GM12878 (cell line): ENCODE measurements around the gene UQCC2. TPM values are rescaled to one million over a fixed set of nuclear protein-coding genes. Genes with fewer than 3 reads are reported as not detected.

Experiments
- CUX1 ChIP-seq: IDR thresholded peaks from 2 replicates; pipeline ENCODE4 v1.6.1; 2012; ENCODE audit warnings: improper control_type of control experiment, low read depth, low read length; ENCODE audit not compliant: insufficient replicate concordance
- E2F8 ChIP-seq: fragments of 450-650 bp; IDR thresholded peaks from 2 replicates; pipeline ENCODE4 v1.6.1; 2018; ENCODE audit warnings: mild to moderate bottlenecking, low read depth, moderate library complexity; ENCODE audit not compliant: partially characterized antibody
- FOS ChIP-seq: IDR thresholded peaks from 3 replicates; pipeline ENCODE4 v1.6.1; 2011; ENCODE audit warnings: borderline replicate concordance; ENCODE audit not compliant: insufficient read length; ENCODE audit errors: extremely low read depth
- HSF1 ChIP-seq: fragments of 150-350 bp; IDR thresholded peaks from 2 replicates; pipeline ENCODE4 v1.6.1; 2014; ENCODE audit warnings: mild to moderate bottlenecking, low read depth, low read length
- NFYB ChIP-seq: IDR thresholded peaks from 2 replicates; pipeline ENCODE4 v1.6.1; 2011; ENCODE audit warnings: low read depth, mild to moderate bottlenecking, low read length, improper control_type of control experiment, moderate library complexity; ENCODE audit not compliant: insufficient read depth
- NRF1 ChIP-seq: conservative IDR thresholded peaks from 2 replicates; pipeline ENCODE4 v1.6.1; 2011; ENCODE audit warnings: mild to moderate bottlenecking, low read depth, low read length, improper control_type of control experiment
- PAX8 ChIP-seq: fragments of 450-650 bp; IDR thresholded peaks from 2 replicates; pipeline ENCODE4 v1.6.1; 2017; ENCODE audit warnings: mild to moderate bottlenecking, moderate library complexity
- POU2F2 ChIP-seq: IDR thresholded peaks from 3 replicates; pipeline ENCODE4 v1.6.1; 2011; ENCODE audit warnings: low read depth, mild to moderate bottlenecking, low read length, borderline replicate concordance
- STAT3 ChIP-seq: IDR thresholded peaks from 2 replicates; pipeline ENCODE4 v1.6.1; 2011; ENCODE audit warnings: low read depth, low read length, improper control_type of control experiment
- SUZ12 ChIP-seq: fragments of 200-600 bp; sonication (generic); IDR thresholded peaks from one replicate; pipeline ENCODE4 v1.6.1; 2018; ENCODE audit warnings: antibody characterized with exemption, mild to moderate bottlenecking; ENCODE audit not compliant: unreplicated experiment
- TARDBP ChIP-seq: IDR thresholded peaks from 2 replicates; pipeline ENCODE4 v1.6.1; 2016; ENCODE audit warnings: borderline replicate concordance
- ZNF687 ChIP-seq: fragments of 450-650 bp; IDR thresholded peaks from 2 replicates; pipeline ENCODE4 v1.6.1; 2017; ENCODE audit warnings: mild to moderate bottlenecking, moderate library complexity
- polyA plus RNA-seq, 11 experiments: library from polyadenylated mRNA; depleted of rRNA in 4 of 11; unstranded in 6 of 11; stranded (reverse) in 5 of 11; fragments of >200 nt; fragmentation: Nextera tagmentation in 4 of 11; fragmentation: Illumina TruSeq in 1 of 11; extraction: Ambion mirVana in 4 of 11; extraction: Trizol in 1 of 11; gene quantifications; 1 replicate in 1 of 11; 2 replicates in 10 of 11; pipeline versions ENCODE4 v1.2.1 to v1.2.3, GENCODE V29; 2011 to 2016; ENCODE audit warnings: inconsistent platforms in 2 of 11, missing spikeins in 2 of 11, low read depth in 1 of 11
- total RNA-seq, 4 experiments: library from RNA; depleted of rRNA in 3 of 4; stranded (reverse); fragments of >200 nt in 3 of 4; fragmentation: Illumina TruSeq in 1 of 4; extraction: Trizol in 1 of 4; gene quantifications; 2 replicates each; pipeline versions ENCODE4 v1.2.1 to v1.2.3, GENCODE V29; 2013 to 2021

Gene UQCC2
- total and polyA plus RNA-seq, 10 of the 15 experiments (the other 5 are each of a cell fraction or from before 2014, with no cell fraction given) = 40.6 to 478 (median 71.2) TPM

GRCh38 chr6:33691456-33692077 lies 19.9 kb downstream of the UQCC2 start (continued):
- TF ChIP-seq CUX1 (no peak), TARDBP (no peak), E2F8 (no peak), FOS (no peak), NRF1 (no peak), NFYB (no peak), STAT3 (no peak), POU2F2 (no peak), PAX8 (no peak), SUZ12 (no peak), HSF1 (no peak), ZNF687 (no peak)
